ENCODE results near the gene MYO7B. TPM values are rescaled to one million over a fixed set of nuclear protein-coding genes. Genes with fewer than 3 reads are reported as not detected.

The MYO7B gene
- polyA plus RNA-seq, 1 of the 3 experiments (the other 2 are of a cell fraction), result 0.08 TPM

DNA sequence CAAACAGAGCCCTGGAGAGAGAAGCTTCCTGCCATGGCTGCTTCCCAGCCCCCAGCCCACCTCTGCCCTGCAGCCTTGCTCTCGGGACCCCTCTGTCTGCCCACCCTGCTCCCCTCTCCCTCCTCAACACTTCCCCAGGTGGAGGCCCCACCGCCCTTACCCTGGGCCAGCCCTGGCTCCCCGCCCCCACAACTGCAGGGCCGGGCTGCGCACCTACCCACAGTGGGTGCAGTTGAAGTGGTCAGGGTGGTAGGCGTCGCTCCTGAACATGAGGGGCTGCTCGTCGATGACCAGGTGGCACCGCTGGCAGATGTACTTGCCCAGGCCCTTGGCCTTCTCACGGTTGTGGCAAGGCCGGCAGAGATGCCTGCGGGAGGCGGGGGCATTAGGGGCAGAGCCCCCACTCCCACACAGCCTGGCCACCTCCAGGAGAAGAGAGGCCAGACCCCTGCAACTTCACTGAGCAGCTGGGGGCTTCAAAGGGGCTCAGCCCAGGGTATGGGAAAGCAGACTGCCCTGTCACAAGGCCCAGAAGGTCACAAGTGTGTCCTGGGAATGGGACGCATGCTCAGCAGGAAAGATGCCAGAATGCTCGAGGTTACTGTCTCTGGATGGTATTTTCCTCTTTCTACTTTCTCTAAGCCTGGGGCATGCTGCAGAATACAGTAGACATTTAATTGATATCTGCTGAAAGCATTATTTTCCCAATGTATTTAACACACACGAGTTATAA lies 107.4 kb downstream of the MYO7B start:
- no peaks in the 10 kb centered on the region for H3K9me3 ChIP-seq
- no peaks in the 10 kb centered on the region for H3K27me3 ChIP-seq (ENCODE audit: insufficient read depth)
- WGBS (ENCODE audit: low lambda C conversion rate), result 81% methylated on average over 10 of the region's 17 CpGs

More for the DNA sequence above, 107.4 kb downstream of the MYO7B start:
- Histone ChIP-seq H3K4me3 (ENCODE audit: low read depth in 2 of 2, low read length in 1 of 2) (no peak overlapping the region), H2AFZ (ENCODE audit: low read depth) (no peak overlapping the region), H3K4me2 (no peak overlapping the region), H3K9me2 (no peaks in the 10 kb centered on the region), H3K4me1 (ENCODE audit: control insufficient read depth in 1 of 2, insufficient read depth in 2 of 2, low read depth in 1 of 2, low read length in 1 of 2) (peaks cover 3 to 29% of the 10 kb centered on the region in 2 experiments; a peak in 3 of 4 replicates), H3K27ac (ENCODE audit: low read depth in 2 of 2, low read length in 1 of 2) (peak overlapping the region in 1 of 2 experiments; percentile 65; a peak in 1 of 4 replicates), H3K9ac (no peak overlapping the region), H3K79me2 (ENCODE audit: insufficient read depth) (no peaks in the 10 kb centered on the region), H3F3A (replicated peaks; ENCODE audit: insufficient read depth) (no peaks in the 10 kb centered on the region), H3K36me3 (replicated peaks in 1 of 2; ENCODE audit: control insufficient read depth in 1 of 2, insufficient read depth in 2 of 2, low read length in 1 of 2) (no peaks in the 10 kb centered on the region), H4K20me1 (ENCODE audit: insufficient read depth) (no peaks in the 10 kb centered on the region)
- TF ChIP-seq, protein P1, sequence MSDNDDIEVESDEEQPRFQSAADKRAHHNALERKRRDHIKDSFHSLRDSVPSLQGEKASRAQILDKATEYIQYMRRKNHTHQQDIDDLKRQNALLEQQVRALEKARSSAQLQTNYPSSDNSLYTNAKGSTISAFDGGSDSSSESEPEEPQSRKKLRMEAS (IDR thresholded peaks at IDR 0.05; ENCODE audit: low read depth), result no peak
- TF ChIP-seq TAF1 (IDR thresholded peaks at IDR 0.05; ENCODE audit: borderline replicate concordance, low read depth, low read length) (no peak), FOXJ3 (CRISPR knock-in tag; IDR thresholded peaks at IDR 0.05) (no peak), RXRA (IDR thresholded peaks at IDR 0.05; ENCODE audit: borderline replicate concordance, low read depth) (no peak), YY1 (IDR thresholded peaks at IDR 0.05; ENCODE audit: low read depth) (no peak), POLR2AphosphoS5 (IDR thresholded peaks at IDR 0.05; ENCODE audit: low read depth, low read length) (no peak), RAD21 (IDR thresholded peaks at IDR 0.05; ENCODE audit: low read length) (no peak), FOXM1 (IDR thresholded peaks at IDR 0.05; ENCODE audit: low read depth) (no peak), EZH2phosphoT487 (IDR thresholded peaks at IDR 0.05; ENCODE audit: borderline replicate concordance, low read depth) (no peak)
- TF ChIP-seq, protein P2, sequence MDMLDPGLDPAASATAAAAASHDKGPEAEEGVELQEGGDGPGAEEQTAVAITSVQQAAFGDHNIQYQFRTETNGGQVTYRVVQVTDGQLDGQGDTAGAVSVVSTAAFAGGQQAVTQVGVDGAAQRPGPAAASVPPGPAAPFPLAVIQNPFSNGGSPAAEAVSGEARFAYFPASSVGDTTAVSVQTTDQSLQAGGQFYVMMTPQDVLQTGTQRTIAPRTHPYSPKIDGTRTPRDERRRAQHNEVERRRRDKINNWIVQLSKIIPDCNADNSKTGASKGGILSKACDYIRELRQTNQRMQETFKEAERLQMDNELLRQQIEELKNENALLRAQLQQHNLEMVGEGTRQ (IDR thresholded peaks at IDR 0.05; ENCODE audit: borderline replicate concordance, low read depth, low read length), result no peak
- TF ChIP-seq, protein P3, sequence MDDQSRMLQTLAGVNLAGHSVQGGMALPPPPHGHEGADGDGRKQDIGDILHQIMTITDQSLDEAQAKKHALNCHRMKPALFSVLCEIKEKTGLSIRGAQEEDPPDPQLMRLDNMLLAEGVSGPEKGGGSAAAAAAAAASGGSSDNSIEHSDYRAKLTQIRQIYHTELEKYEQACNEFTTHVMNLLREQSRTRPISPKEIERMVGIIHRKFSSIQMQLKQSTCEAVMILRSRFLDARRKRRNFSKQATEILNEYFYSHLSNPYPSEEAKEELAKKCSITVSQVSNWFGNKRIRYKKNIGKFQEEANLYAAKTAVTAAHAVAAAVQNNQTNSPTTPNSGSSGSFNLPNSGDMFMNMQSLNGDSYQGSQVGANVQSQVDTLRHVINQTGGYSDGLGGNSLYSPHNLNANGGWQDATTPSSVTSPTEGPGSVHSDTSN (IDR thresholded peaks at IDR 0.05), result no peak
- TF ChIP-seq, protein P4, sequence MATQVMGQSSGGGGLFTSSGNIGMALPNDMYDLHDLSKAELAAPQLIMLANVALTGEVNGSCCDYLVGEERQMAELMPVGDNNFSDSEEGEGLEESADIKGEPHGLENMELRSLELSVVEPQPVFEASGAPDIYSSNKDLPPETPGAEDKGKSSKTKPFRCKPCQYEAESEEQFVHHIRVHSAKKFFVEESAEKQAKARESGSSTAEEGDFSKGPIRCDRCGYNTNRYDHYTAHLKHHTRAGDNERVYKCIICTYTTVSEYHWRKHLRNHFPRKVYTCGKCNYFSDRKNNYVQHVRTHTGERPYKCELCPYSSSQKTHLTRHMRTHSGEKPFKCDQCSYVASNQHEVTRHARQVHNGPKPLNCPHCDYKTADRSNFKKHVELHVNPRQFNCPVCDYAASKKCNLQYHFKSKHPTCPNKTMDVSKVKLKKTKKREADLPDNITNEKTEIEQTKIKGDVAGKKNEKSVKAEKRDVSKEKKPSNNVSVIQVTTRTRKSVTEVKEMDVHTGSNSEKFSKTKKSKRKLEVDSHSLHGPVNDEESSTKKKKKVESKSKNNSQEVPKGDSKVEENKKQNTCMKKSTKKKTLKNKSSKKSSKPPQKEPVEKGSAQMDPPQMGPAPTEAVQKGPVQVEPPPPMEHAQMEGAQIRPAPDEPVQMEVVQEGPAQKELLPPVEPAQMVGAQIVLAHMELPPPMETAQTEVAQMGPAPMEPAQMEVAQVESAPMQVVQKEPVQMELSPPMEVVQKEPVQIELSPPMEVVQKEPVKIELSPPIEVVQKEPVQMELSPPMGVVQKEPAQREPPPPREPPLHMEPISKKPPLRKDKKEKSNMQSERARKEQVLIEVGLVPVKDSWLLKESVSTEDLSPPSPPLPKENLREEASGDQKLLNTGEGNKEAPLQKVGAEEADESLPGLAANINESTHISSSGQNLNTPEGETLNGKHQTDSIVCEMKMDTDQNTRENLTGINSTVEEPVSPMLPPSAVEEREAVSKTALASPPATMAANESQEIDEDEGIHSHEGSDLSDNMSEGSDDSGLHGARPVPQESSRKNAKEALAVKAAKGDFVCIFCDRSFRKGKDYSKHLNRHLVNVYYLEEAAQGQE (IDR thresholded peaks at IDR 0.05; ENCODE audit: low read depth, low read length), result no peak
- ChIA-PET CTCF (no interaction called here), POLR2A (no interaction called here)
- no peak for DNase-seq
